HepG2 (cell line): ENCODE data around the gene LRRIQ4. TPM values are rescaled to one million over a fixed set of nuclear protein-coding genes. Genes with fewer than 3 reads are reported as not detected.

Source experiments
- ATAC-seq: fragments of 200-7000 bp; cut with Tn5 transposase; 3 replicates; pipeline ENCODE4 v1.9.1; 2020; ENCODE audit warnings: mild to moderate bottlenecking, moderate library complexity
- BruUV-seq: library from RNA; stranded (reverse); fragments of 400-500 nt; replicated peaks from 2 replicates; lab custom pipeline; 2021; lab: Mats Ljungman, UMichigan
- CTCF ChIA-PET: fragments of 300-600 bp; formaldehyde crosslinking; extraction: SDS; loops from one replicate; lab custom pipeline; 2021; ENCODE audit warnings: low total read pairs, inconsistent platforms, low intra/inter-chr PET ratio; lab: Yijun Ruan, JAX
- POLR2A ChIA-PET: fragments of 350-600 bp; sonication (Branson Sonifier 250); formaldehyde crosslinking; loops from one replicate; lab custom pipeline; 2020; ENCODE audit warnings: antibody characterized with exemption, inconsistent platforms; lab: Yijun Ruan, JAX
- DNase-seq: peaks from one replicate; pipeline ENCODE4 v3.0.0-alpha.2; 2015; ENCODE audit warnings: low spot score
- FAIRE-seq: peaks from 3 replicates; lab custom pipeline; 2011; peaks lifted over from hg19 to GRCh38; lab: Jason Lieb, UNC
- H2AFZ ChIP-seq: one replicate; pipeline ENCODE4 v1.6.1; 2011; ENCODE audit warnings: low read length, inconsistent platforms
- H3K27ac ChIP-seq: fragments of 300-600 bp; 3 replicates; pipeline ENCODE4 v1.8.0; 2011; ENCODE audit warnings: mixed run types, mild to moderate bottlenecking, mixed read lengths, low read length, inconsistent platforms; ENCODE audit not compliant: insufficient read depth; ENCODE audit errors: extremely low read length
- H3K27me3 ChIP-seq, 2 experiments: fragments of 200-600 bp in 1 of 2; 2 replicates in 1 of 2; 3 replicates in 1 of 2; pipeline versions ENCODE4 v1.6.0 to v1.8.0; 2011; ENCODE audit warnings: low read length in 2 of 2, mild to moderate bottlenecking in 2 of 2, moderate library complexity in 2 of 2, inconsistent platforms in 1 of 2; ENCODE audit not compliant: insufficient read depth in 2 of 2, control insufficient read depth in 1 of 2
- H3K36me3 ChIP-seq, 2 experiments: fragments of 200-600 bp in 1 of 2; replicated peaks in 1 of 2; 2 replicates in 1 of 2; 3 replicates in 1 of 2; pipeline versions ENCODE4 v1.5.1 to v1.8.0; 2011; ENCODE audit warnings: low read length in 2 of 2, inconsistent platforms in 1 of 2; ENCODE audit not compliant: insufficient read depth in 2 of 2, control insufficient read depth in 1 of 2
- H3K4me1 ChIP-seq: 2 replicates; pipeline ENCODE4 v1.5.1; 2012; ENCODE audit warnings: low read length, inconsistent platforms; ENCODE audit not compliant: insufficient read depth
- H3K4me2 ChIP-seq: 2 replicates; pipeline ENCODE4 v1.6.0; 2011; ENCODE audit warnings: low read depth, low read length, inconsistent platforms
- H3K4me3 ChIP-seq, 3 experiments: fragments of 200-600 bp in 1 of 3; sonication (generic), shearing (Covaris generic) in 1 of 3; replicated peaks in 1 of 3; 2 replicates each; pipeline ENCODE4 v1.5.1; 2011 to 2016; ENCODE audit warnings: low read length in 3 of 3, inconsistent platforms in 2 of 3, low read depth in 2 of 3, mild to moderate bottlenecking in 2 of 3, control low read depth in 1 of 3, mixed read lengths in 1 of 3; ENCODE audit not compliant: insufficient read depth in 1 of 3
- H3K79me2 ChIP-seq: one replicate; pipeline ENCODE4 v1.6.1; 2011; ENCODE audit warnings: low read length, inconsistent platforms; ENCODE audit not compliant: insufficient read depth
- H3K9ac ChIP-seq: 2 replicates; pipeline ENCODE4 v1.6.0; 2011; ENCODE audit warnings: mild to moderate bottlenecking, low read depth, low read length, inconsistent platforms; ENCODE audit not compliant: insufficient read depth
- H3K9me3 ChIP-seq: 2 replicates; pipeline ENCODE4 v1.5.1; 2012; ENCODE audit warnings: mild to moderate bottlenecking, low read length
- H4K20me1 ChIP-seq: 2 replicates; pipeline ENCODE4 v1.6.0; 2011; ENCODE audit warnings: inconsistent platforms, mild to moderate bottlenecking, low read length, moderate library complexity; ENCODE audit not compliant: insufficient read depth
- ATF7 ChIP-seq, 2 experiments: fragments of 450-650 bp in 1 of 2; sonication (generic) in 1 of 2; formaldehyde crosslinking in 1 of 2; IDR thresholded peaks; 2 replicates each; pipeline versions ENCODE4 v1.4.0 to v1.6.1; 2016 to 2020; ENCODE audit warnings: antibody characterized with exemption in 1 of 2, mild to moderate bottlenecking in 1 of 2, missing genetic modification reagents in 1 of 2
- BRCA1 ChIP-seq: sonication (generic); formaldehyde crosslinking; IDR thresholded peaks from 2 replicates; pipeline ENCODE4 v1.4.0; 2020; ENCODE audit warnings: missing genetic modification reagents
- HNF1A ChIP-seq, 2 experiments: sonication (generic) in 1 of 2; formaldehyde crosslinking in 1 of 2; IDR thresholded peaks; 2 replicates each; pipeline versions ENCODE4 v1.4.0 to v1.6.1; 2016 to 2020; ENCODE audit warnings: borderline replicate concordance in 1 of 2, low read depth in 1 of 2, mild to moderate bottlenecking in 1 of 2, missing genetic modification reagents in 1 of 2
- HOMEZ ChIP-seq: IDR thresholded peaks from 2 replicates; pipeline ENCODE4 v1.6.1; 2016; ENCODE audit warnings: low read depth
- SMC3 ChIP-seq: IDR thresholded peaks from 2 replicates; pipeline ENCODE4 v1.6.1; 2011; ENCODE audit warnings: low read length, improper control_type of control experiment
- whole genome bisulfite sequencing: methylation state at CpG from one replicate; pipeline ENCODE4 v1.1.6; 2017; ENCODE audit warnings: low lambda C conversion rate; 5-methylcytosine and 5-hydroxymethylcytosine counted together
- in situ Hi-C: cut with HindIII; loops from 2 replicates; pipeline ENCODE4 v1.10.0; 2017; ENCODE audit warnings: low pct_unique_long_range_greater_than_20kb; ENCODE audit not compliant: extremely low pct_ligation_motif_present
- intact Hi-C: fragments of 100-400 bp; cut with micrococcal nuclease; formaldehyde crosslinking; loops from one replicate; pipeline ENCODE4 v1.10.0; 2022; ENCODE audit not compliant: unreplicated experiment
- polyA plus RNA-seq, 8 experiments: library from polyadenylated mRNA; depleted of rRNA in 3 of 8; stranded (reverse) in 7 of 8; unstranded in 1 of 8; fragments of >200 nt; fragmentation: Illumina TruSeq in 4 of 8; extraction: Trizol in 4 of 8; gene quantifications; 2 replicates each; pipeline versions ENCODE4 v1.2.1 to v1.2.3, GENCODE V29; 2011 to 2016; ENCODE audit warnings: low read depth in 4 of 8, missing spikeins in 1 of 8, mixed read lengths in 1 of 8; ENCODE audit not compliant: insufficient read depth in 1 of 8
- total RNA-seq, 5 experiments: library from RNA; depleted of rRNA; stranded (reverse); fragments of >200 nt; fragmentation: Illumina TruSeq; extraction: Trizol; gene quantifications; 2 replicates each; pipeline ENCODE4 v1.2.3, GENCODE V29; 2016; ENCODE audit warnings: low read depth in 1 of 5

Gene LRRIQ4
- total and polyA plus RNA-seq, 2 of the 13 experiments (the other 11 are each of a cell fraction or from before 2014, with no cell fraction given) = not detected

GRCh38 chr3:169787791-169788190, 24.9 kb upstream of the LRRIQ4 start:
- in situ Hi-C loops = no loop called here
- ATAC-seq (no peak), FAIRE-seq (no peak), DNase-seq (no peak)
- POLR2A ChIA-PET = no interaction called here
- H3K4me3 ChIP-seq = no peak overlapping the region
- H4K20me1 ChIP-seq = no peaks in the 10 kb centered on the region
- H3K9ac ChIP-seq = no peak overlapping the region
- no peak overlapping the region for H2AFZ ChIP-seq
- WGBS = 88% methylated on average over 1 of the region's 1 CpG
- H3K4me1 ChIP-seq = no peaks in the 10 kb centered on the region
- CTCF ChIA-PET = no interaction called here
- H3K27me3 ChIP-seq = no peaks in the 10 kb centered on the region
- intact Hi-C loops = no loop called here
- no peak for TF ChIP-seq HNF1A (IDR thresholded peaks at IDR 0.05; ENCODE audit: low read depth)
- no peak for TF ChIP-seq HNF1A (CRISPR knock-in tag; IDR thresholded peaks at IDR 0.05; ENCODE audit: borderline replicate concordance)
- no peak for TF ChIP-seq BRCA1 (CRISPR knock-in tag)
- TF ChIP-seq ATF7 (IDR thresholded peaks at IDR 0.05) = peak; percentile 78
- no peak for TF ChIP-seq ATF7 (CRISPR knock-in tag; IDR thresholded peaks at IDR 0.05)
- no peak for TF ChIP-seq HOMEZ (CRISPR knock-in tag)
- TF ChIP-seq SMC3 = no peak
- no peaks in the 10 kb centered on the region for H3K9me3 ChIP-seq
- no peaks in the 10 kb centered on the region for H3K79me2 ChIP-seq
- peaks cover 0 to 25% of the 10 kb centered on the region in 2 experiments; a peak in 4 of 5 replicates for H3K36me3 ChIP-seq
- BruUV-seq = no TSS peak
- H3K4me2 ChIP-seq = no peak overlapping the region
- H3K27ac ChIP-seq = no peak overlapping the region
